Mucosa of descending colon (tissue), 3 donors: ENCODE data around the gene PAX2. TPM values are rescaled to one million over a fixed set of nuclear protein-coding genes. Genes with fewer than 3 reads are reported as not detected.

Source experiments
- ATAC-seq: fragments of 200-7000 bp; cut with Tn5 transposase; one replicate; pipeline ENCODE4 v1.9.1; 2020; ENCODE audit warnings: mild to moderate bottlenecking, moderate library complexity
- DNase-seq, 3 donors: peaks; one replicate each; pipeline ENCODE4 v3.0.0-alpha.2; 2020
- H3K36me3 ChIP-seq: fragments of 200-600 bp; one replicate; pipeline ENCODE4 v1.8.0; 2021; ENCODE audit warnings: low read depth, mild to moderate bottlenecking
- H3K4me1 ChIP-seq: fragments of 200-600 bp; one replicate; pipeline ENCODE4 v1.8.0; 2021; ENCODE audit warnings: low read depth, mild to moderate bottlenecking
- H3K4me3 ChIP-seq: fragments of 200-600 bp; one replicate; pipeline ENCODE4 v1.8.0; 2021; ENCODE audit warnings: mild to moderate bottlenecking
- H3K9me3 ChIP-seq: fragments of 200-600 bp; one replicate; pipeline ENCODE4 v1.8.0; 2021; ENCODE audit warnings: mild to moderate bottlenecking
- CTCF ChIP-seq: fragments of 200-600 bp; IDR thresholded peaks from one replicate; pipeline ENCODE4 v1.8.0; 2022; ENCODE audit warnings: antibody characterized with exemption, mild to moderate bottlenecking
- intact Hi-C, 2 donors: fragments of 100-400 bp; cut with DNase I in 1 of 2; cut with micrococcal nuclease in 1 of 2; formaldehyde crosslinking; loops; one replicate each; pipeline versions ENCODE4 v1.11.0 to v1.11.1; 2022; cut with DNase I, micrococcal nuclease
- total RNA-seq, 3 donors: library from RNA; stranded (reverse); fragmentation: NEBNext Ultra II Directional in 2 of 3; extraction: Animal tissue kit (Norgen Biotek cat#: 25700) in 2 of 3; gene quantifications; one replicate each; pipeline versions ENCODE4 v1.2.1 to v1.2.4, GENCODE V29; 2021 to 2023
- donor health status: DM: no; HTN: no; CAD: no; lungs with moderate emphysema.
- donor health status: DM: no; HTN: no; CAD: no.
- donor health status: DM: no; HTN: yes; CAD: no.

PAX2 gene
- total RNA-seq, 3 donors from 2014 or later, result not detected

GRCh38 chr10:100725869-100726426 is 19.4 kb upstream of the PAX2 start:
- no peaks in the 10 kb centered on the region for H3K36me3 ChIP-seq
- H3K4me3 ChIP-seq, result no peak overlapping the region
- peaks cover 16% of the 10 kb centered on the region for H3K4me1 ChIP-seq
- no peak for DNase-seq
- intact Hi-C loops, result no loop called here
- TF ChIP-seq CTCF, result no peak
- no peaks in the 10 kb centered on the region for H3K9me3 ChIP-seq
- ATAC-seq, result no peak

- peaks cover 20% of the 10 kb centered on the region for H3K4me1 ChIP-seq
- DNase-seq, result no peak
- no peaks in the 10 kb centered on the region for H3K9me3 ChIP-seq
- no peaks in the 10 kb centered on the region for H3K36me3 ChIP-seq
- no peak for ATAC-seq
- intact Hi-C loops, result no loop called here
- TF ChIP-seq CTCF, result no peak
- no peak overlapping the region for H3K4me3 ChIP-seq
Measured at GRCh38 chr10:100727808-100728207, 17.6 kb upstream of the PAX2 start.

- Histone ChIP-seq H3K4me3 (no peak overlapping the region), H3K36me3 (no peaks in the 10 kb centered on the region), H3K4me1 (peaks cover 20% of the 10 kb centered on the region), H3K9me3 (no peaks in the 10 kb centered on the region)
- intact Hi-C loops, result no loop called here
- no peak for TF ChIP-seq CTCF
- DNase-seq, result peak in 1 of 3 donors; percentile 32
- peak; percentile 54 for ATAC-seq
Measured at GRCh38 chr10:100728928-100729861, 16.2 kb upstream of the PAX2 start.

- DNase-seq (no peak), ATAC-seq (no peak)
- no peaks in the 10 kb centered on the region for H3K36me3 ChIP-seq
- intact Hi-C loops, result loop anchor here in 1 of 2 donors (10.0 kb wide), 1 partner anchor 165 kb away; no protein-coding TSS in a partner anchor
- peaks cover 20% of the 10 kb centered on the region for H3K4me1 ChIP-seq
- H3K9me3 ChIP-seq, result no peaks in the 10 kb centered on the region
- TF ChIP-seq CTCF, result no peak
- no peak overlapping the region for H3K4me3 ChIP-seq
Measured at GRCh38 chr10:100729862-100730724, 15.3 kb upstream of the PAX2 start.

- ATAC-seq (peak; percentile 63), DNase-seq (peak in 1 of 3 donors; percentile 32)
- Histone ChIP-seq H3K4me1 (peaks cover 20% of the 10 kb centered on the region), H3K36me3 (no peaks in the 10 kb centered on the region), H3K4me3 (no peak overlapping the region), H3K9me3 (no peaks in the 10 kb centered on the region)
- TF ChIP-seq CTCF, result no peak
- intact Hi-C loops, result loop anchor here in 1 of 2 donors (10.0 kb wide), 1 partner anchor 166 kb away; no protein-coding TSS in a partner anchor
Measured at GRCh38 chr10:100730725-100731406, 14.5 kb upstream of the PAX2 start.
